H1 (cell line): Measurements from ENCODE around the gene ELMO3. TPM values are rescaled to one million over a fixed set of nuclear protein-coding genes. Genes with fewer than 3 reads are reported as not detected.

Experiments used
- BCL11A ChIP-seq, 2 experiments: IDR thresholded peaks; one replicate each; pipeline ENCODE4 v1.6.1; 2011; ENCODE audit warnings: low read depth in 2 of 2, low read length in 2 of 2, mild to moderate bottlenecking in 2 of 2
- CTCF ChIP-seq, 3 experiments: IDR thresholded peaks; 1 replicate in 2 of 3; 2 replicates in 1 of 3; pipeline versions ENCODE4 v1.5.1 to v1.6.1; 2011; ENCODE audit warnings: low read length in 3 of 3, mild to moderate bottlenecking in 3 of 3, inconsistent platforms in 2 of 3, low read depth in 1 of 3, moderate library complexity in 1 of 3; ENCODE audit not compliant: insufficient read depth in 1 of 3; ENCODE audit errors: control extremely low read depth in 1 of 3
- NRF1 ChIP-seq: IDR thresholded peaks from 2 replicates; pipeline ENCODE4 v1.6.1; 2011; ENCODE audit warnings: mild to moderate bottlenecking, low read depth, low read length, improper control_type of control experiment
- POLR2A ChIP-seq, 2 experiments: IDR thresholded peaks; 1 replicate in 1 of 2; 2 replicates in 1 of 2; pipeline ENCODE4 v1.6.1; 2011; ENCODE audit warnings: low read depth in 2 of 2, low read length in 2 of 2, mild to moderate bottlenecking in 2 of 2; ENCODE audit errors: control extremely low read depth in 1 of 2
- RAD21 ChIP-seq, 2 experiments: IDR thresholded peaks in 1 of 2; conservative IDR thresholded peaks in 1 of 2; 2 replicates each; pipeline ENCODE4 v1.6.1; 2011; ENCODE audit warnings: low read depth in 2 of 2, low read length in 2 of 2, improper control_type of control experiment in 1 of 2, inconsistent platforms in 1 of 2, mild to moderate bottlenecking in 1 of 2, moderate library complexity in 1 of 2
- RBBP5 ChIP-seq: IDR thresholded peaks from 2 replicates; pipeline ENCODE4 v1.7.1; 2012; ENCODE audit warnings: low read depth, mild to moderate bottlenecking, inconsistent platforms, low read length, moderate library complexity, borderline replicate concordance
- SAP30 ChIP-seq: fragments of 300-600 bp; sonication (generic); IDR thresholded peaks from 2 replicates; pipeline ENCODE4 v1.7.1; 2012; ENCODE audit warnings: low read length, moderate library complexity, mild to moderate bottlenecking, inconsistent platforms; ENCODE audit not compliant: insufficient read depth, insufficient replicate concordance
- SIN3A ChIP-seq, 2 experiments: IDR thresholded peaks in 1 of 2; conservative IDR thresholded peaks in 1 of 2; 2 replicates each; pipeline ENCODE4 v1.6.1; 2011 to 2012; ENCODE audit warnings: low read length in 2 of 2, improper control_type of control experiment in 1 of 2, low read depth in 1 of 2, mild to moderate bottlenecking in 1 of 2
- SRF ChIP-seq: IDR thresholded peaks from 2 replicates; pipeline ENCODE4 v1.6.1; 2011; ENCODE audit warnings: mild to moderate bottlenecking, low read depth, low read length, moderate library complexity
- ZNF274 ChIP-seq: IDR thresholded peaks from 2 replicates; pipeline ENCODE4 v1.7.0; 2012; ENCODE audit warnings: low read length, borderline replicate concordance; ENCODE audit errors: extremely low read depth
- polyA plus RNA-seq, 7 experiments: library from polyadenylated mRNA; depleted of rRNA in 3 of 7; stranded (reverse) in 5 of 7; unstranded in 2 of 7; fragments of >200 nt in 5 of 7; fragments of 200-250 nt in 2 of 7; gene quantifications; 1 replicate in 5 of 7; 2 replicates in 1 of 7; 4 replicates in 1 of 7; pipeline versions ENCODE4 v1.2.1 to v1.2.3, GENCODE V29; 2011 to 2013; ENCODE audit warnings: missing spikeins in 2 of 7, mixed read lengths in 2 of 7
- total RNA-seq: library from RNA; stranded (reverse); fragmentation: NEBNext Ultra II Directional; extraction: Animal tissue kit (Norgen Biotek cat#: 25700); gene quantifications from 2 replicates; pipeline ENCODE4 v1.2.1, GENCODE V29; 2021

Gene ELMO3
- total and polyA plus RNA-seq, 2 of the 8 experiments (the other 6 are each of a cell fraction or from before 2014, with no cell fraction given) = 9.6 to 10.9 TPM

GRCh38 chr16:67198238-67198734, 645 bp upstream of the ELMO3 start (continued):
- peak; percentile 65 to 98 (median 68) for TF ChIP-seq CTCF (IDR thresholded peaks at IDR 0.05; ENCODE audit: control extremely low read depth in 1 of 3, insufficient read depth in 1 of 3, low read depth in 1 of 3, low read length in 3 of 3)
- no peak for TF ChIP-seq POLR2A (IDR thresholded peaks at IDR 0.05; ENCODE audit: control extremely low read depth in 1 of 2, low read depth in 2 of 2, low read length in 2 of 2)
- TF ChIP-seq SAP30 = no peak
- TF ChIP-seq RBBP5 = no peak
- TF ChIP-seq BCL11A (IDR thresholded peaks at IDR 0.05; ENCODE audit: low read depth in 2 of 2, low read length in 2 of 2) = no peak
- TF ChIP-seq SRF = no peak
- TF ChIP-seq ZNF274 = no peak
- TF ChIP-seq NRF1 = no peak
- peak in 1 of 2 experiments; percentile 40; a peak in 1 of 4 replicates for TF ChIP-seq RAD21 (IDR thresholded peaks at IDR 0.05 in 1 of 2, conservative IDR thresholded peaks at IDR 0.05 in 1 of 2; ENCODE audit: low read depth in 2 of 2, low read length in 2 of 2)
- TF ChIP-seq SIN3A (conservative IDR thresholded peaks at IDR 0.05 in 1 of 2, IDR thresholded peaks at IDR 0.05 in 1 of 2; ENCODE audit: low read depth in 1 of 2, low read length in 2 of 2) = 0 out of 4 replicates have a peak, but pooled peaks of 1 of the 2 experiments have one; percentile 57
